ENCODE measurements around the gene BPIFB3.

DNA sequence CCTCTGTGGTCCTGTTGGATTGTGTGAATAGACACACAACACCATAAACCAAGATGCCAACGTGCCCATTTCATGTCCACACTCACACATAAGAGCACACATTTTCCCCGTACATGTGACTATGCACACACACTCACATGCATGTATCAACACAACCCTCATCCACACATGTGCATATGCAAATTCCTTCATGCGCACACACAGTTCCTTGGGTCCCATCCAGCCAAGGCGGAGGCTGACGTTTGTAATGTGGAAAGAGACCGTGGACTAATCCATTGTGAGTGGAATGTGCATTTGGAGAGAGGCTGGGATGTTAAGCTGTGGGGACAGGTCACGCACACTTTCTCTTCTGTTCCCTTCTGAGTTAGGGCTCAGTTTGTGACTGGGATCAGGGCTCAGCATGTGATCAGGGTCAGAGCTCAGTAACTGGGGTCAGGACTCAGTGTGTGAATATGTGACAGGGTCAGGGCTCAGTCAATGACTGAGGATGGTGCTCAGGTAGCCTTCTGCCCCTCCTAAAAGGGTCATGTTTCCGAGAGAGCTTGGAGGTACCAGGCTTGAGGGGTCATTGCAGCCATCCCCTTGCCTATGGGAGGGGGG, 46.8 kb upstream of the BPIFB3 start:
- TF ChIP-seq, protein P1, sequence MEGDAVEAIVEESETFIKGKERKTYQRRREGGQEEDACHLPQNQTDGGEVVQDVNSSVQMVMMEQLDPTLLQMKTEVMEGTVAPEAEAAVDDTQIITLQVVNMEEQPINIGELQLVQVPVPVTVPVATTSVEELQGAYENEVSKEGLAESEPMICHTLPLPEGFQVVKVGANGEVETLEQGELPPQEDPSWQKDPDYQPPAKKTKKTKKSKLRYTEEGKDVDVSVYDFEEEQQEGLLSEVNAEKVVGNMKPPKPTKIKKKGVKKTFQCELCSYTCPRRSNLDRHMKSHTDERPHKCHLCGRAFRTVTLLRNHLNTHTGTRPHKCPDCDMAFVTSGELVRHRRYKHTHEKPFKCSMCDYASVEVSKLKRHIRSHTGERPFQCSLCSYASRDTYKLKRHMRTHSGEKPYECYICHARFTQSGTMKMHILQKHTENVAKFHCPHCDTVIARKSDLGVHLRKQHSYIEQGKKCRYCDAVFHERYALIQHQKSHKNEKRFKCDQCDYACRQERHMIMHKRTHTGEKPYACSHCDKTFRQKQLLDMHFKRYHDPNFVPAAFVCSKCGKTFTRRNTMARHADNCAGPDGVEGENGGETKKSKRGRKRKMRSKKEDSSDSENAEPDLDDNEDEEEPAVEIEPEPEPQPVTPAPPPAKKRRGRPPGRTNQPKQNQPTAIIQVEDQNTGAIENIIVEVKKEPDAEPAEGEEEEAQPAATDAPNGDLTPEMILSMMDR (IDR thresholded peaks at IDR 0.05): no peak
- no peak for TF ChIP-seq SIN3A (IDR thresholded peaks at IDR 0.05; ENCODE audit: borderline replicate concordance, insufficient read depth, low read depth, low read length)

All from Panc1 (cell line).